Measurements from ENCODE around the gene FIGNL2.
"Not testable (repeated sequence)": the region's sequence is repeated elsewhere in the genome, so short reads cannot be mapped to it uniquely, and the experiment has no call there.

Gene FIGNL2

GRCh38 chr12:51836827-51837173 lies 11.7 kb downstream of the FIGNL2 start:
- no peak for DNase-seq

- DNase-seq = no peak
Observed at GRCh38 chr12:51836041-51836826, 12.3 kb downstream of the FIGNL2 start.

- DNase-seq = no peak
Observed at GRCh38 chr12:51834411-51834810, 14.1 kb downstream of the FIGNL2 start.

- no peak for DNase-seq
Observed at GRCh38 chr12:51833448-51834227, 14.9 kb downstream of the FIGNL2 start.

- no peak for DNase-seq
Observed at GRCh38 chr12:51832354-51833107, 16.0 kb downstream of the FIGNL2 start.

- not testable (repeated sequence) for DNase-seq
Observed at GRCh38 chr12:51831817-51832216, 16.7 kb downstream of the FIGNL2 start.

- DNase-seq = no peak
Observed at GRCh38 chr12:51829641-51830040, 18.9 kb downstream of the FIGNL2 start.

GRCh38 chr12:51829011-51829481 lies 19.5 kb downstream of the FIGNL2 start:
- no peak for DNase-seq

GRCh38 chr12:51827925-51828818 lies 20.3 kb downstream of the FIGNL2 start:
- no peak for DNase-seq

GRCh38 chr12:51826881-51827280 lies 21.6 kb downstream of the FIGNL2 start:
- no peak for DNase-seq

GRCh38 chr12:51825216-51825615 lies 23.3 kb downstream of the FIGNL2 start:
- no peak for DNase-seq

GRCh38 chr12:51823875-51824565 lies 24.5 kb downstream of the FIGNL2 start:
- DNase-seq = peak in 26 of 56 donors; percentile 11 to 61 (median 18)

GRCh38 chr12:51822956-51823355 lies 25.6 kb downstream of the FIGNL2 start:
- no peak for DNase-seq

GRCh38 chr12:51822261-51822616 lies 26.3 kb downstream of the FIGNL2 start:
- no peak for DNase-seq

- DNase-seq = no peak
Observed at GRCh38 chr12:51821440-51822260, 26.9 kb downstream of the FIGNL2 start.

GRCh38 chr12:51820526-51821439 lies 27.7 kb downstream of the FIGNL2 start:
- peak in 45 of 56 donors; percentile 16 to 73 (median 49) for DNase-seq

GRCh38 chr12:51819736-51820525 lies 28.6 kb downstream of the FIGNL2 start:
- DNase-seq = peak in 14 of 56 donors; percentile 11 to 72 (median 49)

Data from amygdala (tissue), 56 donors.